AG04449 (cell line): Measurements from ENCODE around the gene RUFY3.

Experiments used
- CTCF ChIA-PET: fragments of 350-600 bp; formaldehyde crosslinking; extraction: SDS; loops from one replicate; lab custom pipeline; 2021; ENCODE audit warnings: antibody characterized with exemption; lab: Yijun Ruan, JAX
- POLR2A ChIA-PET: fragments of 400-600, 350-600 bp; formaldehyde crosslinking; extraction: SDS; loops from one replicate; lab custom pipeline; 2020; ENCODE audit warnings: antibody characterized with exemption, inconsistent platforms; lab: Yijun Ruan, JAX
- DNase-seq: peaks from one replicate; pipeline ENCODE4 v3.0.0-alpha.2; 2010; ENCODE audit warnings: low read depth, low spot score
- H3K4me3 ChIP-seq: 2 replicates; pipeline ENCODE4 v1.5.1; 2011; ENCODE audit warnings: low read depth, mild to moderate bottlenecking, control low read depth, low read length
- CTCF ChIP-seq: IDR thresholded peaks from one replicate; pipeline ENCODE4 v1.5.1; 2011; ENCODE audit warnings: mild to moderate bottlenecking, moderate library complexity, low read length, control low read depth, inconsistent platforms; ENCODE audit not compliant: insufficient read depth; ENCODE audit errors: missing control alignments

RUFY3 gene

DNA sequence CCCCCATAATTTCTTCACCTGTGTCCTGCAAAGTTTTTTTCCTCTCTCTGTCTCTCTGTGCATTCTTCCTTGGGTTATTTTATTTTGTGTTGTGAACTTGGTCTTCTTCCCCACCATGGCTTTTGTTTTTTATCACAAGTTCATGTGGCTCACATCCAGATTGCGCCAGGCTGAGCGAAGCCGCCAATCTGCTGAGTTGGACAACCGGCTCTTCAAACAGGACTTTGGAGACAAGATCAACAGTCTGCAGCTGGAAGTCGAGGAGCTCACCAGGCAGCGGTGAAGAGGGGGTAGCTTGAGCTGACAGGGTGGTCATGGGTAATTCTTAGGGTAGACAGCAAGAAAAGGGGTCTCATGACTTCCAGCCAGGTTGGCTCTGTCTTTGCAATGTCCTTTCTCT, 71.9 kb downstream of the RUFY3 start:
- no peak for DNase-seq
- TF ChIP-seq CTCF, result no peak
- ChIA-PET CTCF (no interaction called here), POLR2A (no interaction called here)
- no peak overlapping the region for H3K4me3 ChIP-seq

DNA sequence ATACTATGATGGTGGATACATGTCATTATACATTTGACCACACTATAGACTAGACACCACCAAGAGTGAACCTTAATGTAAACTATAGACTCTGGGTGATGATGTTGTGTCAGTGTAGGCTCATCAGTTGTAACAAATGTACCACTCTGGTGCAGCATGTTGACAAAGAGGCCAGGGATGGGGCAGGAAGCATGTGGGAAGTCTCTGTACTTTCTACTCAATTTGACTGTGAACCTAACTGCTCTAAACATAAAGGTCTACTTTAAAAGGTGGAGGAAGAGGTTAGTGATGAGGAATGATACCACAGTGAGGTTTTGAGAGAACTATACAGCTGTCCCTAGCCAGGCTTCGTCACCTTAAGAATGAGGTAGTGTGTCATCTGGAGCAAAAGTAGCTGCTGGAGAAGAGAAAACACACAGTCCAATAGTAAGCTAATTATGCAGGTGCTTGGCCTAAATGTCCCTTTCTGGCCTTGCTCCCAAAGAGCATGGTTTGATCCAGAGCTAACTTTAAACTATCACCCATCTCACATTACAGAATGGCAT, 79.6 kb downstream of the RUFY3 start:
- CTCF ChIA-PET, result no interaction called here
- POLR2A ChIA-PET, result no interaction called here
- no peak for DNase-seq
- no peak overlapping the region for H3K4me3 ChIP-seq
- no peak for TF ChIP-seq CTCF

DNA sequence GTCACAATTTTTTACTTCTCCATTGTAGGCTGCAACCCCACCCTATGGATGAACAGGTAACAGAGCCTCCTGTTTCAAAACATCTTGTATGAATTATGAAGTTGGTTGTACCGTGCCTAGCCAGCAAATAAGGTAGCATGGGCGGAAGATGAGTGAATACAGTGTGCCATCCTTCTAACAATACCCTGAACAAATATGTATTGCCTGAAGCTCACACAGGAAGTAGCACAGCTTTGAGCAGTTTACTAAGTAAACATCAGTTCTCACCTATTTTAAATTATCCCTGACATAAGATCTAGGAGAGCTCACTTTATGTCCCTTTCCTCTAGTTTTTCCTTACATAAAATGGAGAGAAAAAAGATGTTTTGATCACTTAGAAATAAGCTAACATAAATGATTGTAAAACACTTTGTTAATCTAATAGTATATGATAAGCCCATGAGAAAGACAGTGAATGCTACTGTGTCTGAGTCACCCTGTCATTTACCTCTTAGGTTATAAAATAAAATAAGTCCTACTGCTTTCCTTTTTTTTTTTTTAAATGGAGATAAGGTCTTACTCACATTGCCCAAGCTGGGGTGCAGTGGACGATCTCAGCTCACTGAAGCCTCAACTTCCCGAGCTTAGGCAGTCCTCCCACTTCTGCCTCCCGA, 81.3 kb downstream of the RUFY3 start:
- TF ChIP-seq CTCF, result no peak
- no peak for DNase-seq
- no peak overlapping the region for H3K4me3 ChIP-seq
- POLR2A ChIA-PET, result interaction anchor here (1.2 kb wide), 1 partner anchor 99 kb away, joined by 4 read pairs; no protein-coding TSS in a partner anchor
- CTCF ChIA-PET, result interaction anchor here (0.5 to 0.8 kb wide), 2 partner anchors 9 to 24 kb away, joined by 3 to 4 read pairs; no protein-coding TSS in a partner anchor

- POLR2A ChIA-PET, result no interaction called here
- TF ChIP-seq CTCF, result no peak
- no peak for DNase-seq
- CTCF ChIA-PET, result no interaction called here
- no peak overlapping the region for H3K4me3 ChIP-seq
Observed at GRCh38 chr4:70808151-70808550, 86.4 kb downstream of the RUFY3 start.

- DNase-seq, result no peak
- no peak for TF ChIP-seq CTCF
- ChIA-PET CTCF (no interaction called here), POLR2A (no interaction called here)
- no peak overlapping the region for H3K4me3 ChIP-seq
Observed at GRCh38 chr4:70815370-70815769, 93.6 kb downstream of the RUFY3 start.

DNA sequence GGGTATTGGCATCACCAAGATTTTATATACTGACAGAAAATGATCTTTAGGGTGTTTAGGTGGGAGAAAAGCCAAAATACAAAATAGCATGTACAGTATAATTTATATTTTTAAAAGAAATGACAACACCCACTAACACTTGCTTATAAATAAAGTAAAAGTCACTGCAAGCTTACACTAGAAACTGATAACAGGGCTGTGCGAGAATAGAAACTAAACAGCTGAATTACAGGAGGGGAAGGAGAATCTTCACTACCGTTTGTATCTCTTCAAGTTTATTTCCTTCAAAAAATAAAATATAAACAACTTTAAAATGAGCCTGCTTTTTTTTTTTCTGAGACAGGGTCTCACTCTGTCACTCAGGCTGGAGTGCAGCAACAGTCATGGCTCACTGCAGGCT, 95.1 kb downstream of the RUFY3 start:
- TF ChIP-seq CTCF, result no peak
- no peak overlapping the region for H3K4me3 ChIP-seq
- POLR2A ChIA-PET, result no interaction called here
- CTCF ChIA-PET, result interaction anchor here (1.4 kb wide), 1 partner anchor 194 kb away, joined by 3 read pairs; no protein-coding TSS in a partner anchor
- DNase-seq, result no peak
